ENCODE measurements around the gene MPL.

The MPL gene

DNA sequence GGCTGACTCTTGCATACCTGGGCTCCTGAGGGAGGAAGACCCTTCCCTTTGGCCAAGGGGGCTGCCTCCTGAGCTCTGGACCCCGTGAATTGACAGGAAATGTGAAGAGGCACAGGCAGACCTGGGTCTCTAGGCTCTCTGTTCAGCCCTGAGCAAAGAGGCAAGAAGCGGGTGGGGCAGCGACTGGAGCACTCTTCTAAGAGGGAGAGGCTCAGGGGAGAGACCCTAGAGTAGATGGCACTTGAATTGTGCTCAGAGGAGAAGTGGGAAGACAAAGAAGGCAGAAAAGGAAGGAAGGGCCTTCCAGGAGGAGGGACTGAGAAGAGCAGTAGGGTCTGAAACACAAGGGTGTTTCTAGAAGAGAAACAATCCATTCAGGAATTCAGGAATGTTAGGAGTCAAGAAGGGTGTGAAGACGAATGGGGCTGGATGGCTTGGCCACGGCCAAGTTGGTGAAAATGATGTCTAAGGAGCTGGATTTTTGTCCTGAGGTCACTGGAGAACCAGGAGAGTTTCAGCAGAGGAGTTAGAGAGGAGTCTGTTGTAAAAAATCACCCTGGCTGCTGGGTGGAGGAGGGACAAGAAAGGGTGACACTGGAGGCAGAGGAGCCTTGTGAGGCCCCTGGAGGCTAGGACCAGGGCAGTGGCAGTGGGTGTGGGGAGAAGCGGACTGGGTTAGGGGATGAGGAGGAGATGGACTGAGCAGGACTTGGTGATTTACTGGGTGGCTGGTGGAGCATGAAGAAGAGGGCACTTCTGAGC, 31.5 kb upstream of the MPL start:
- no peak for DNase-seq (ENCODE audit: low read depth in 2 of 2, low spot score in 1 of 2)

DNA sequence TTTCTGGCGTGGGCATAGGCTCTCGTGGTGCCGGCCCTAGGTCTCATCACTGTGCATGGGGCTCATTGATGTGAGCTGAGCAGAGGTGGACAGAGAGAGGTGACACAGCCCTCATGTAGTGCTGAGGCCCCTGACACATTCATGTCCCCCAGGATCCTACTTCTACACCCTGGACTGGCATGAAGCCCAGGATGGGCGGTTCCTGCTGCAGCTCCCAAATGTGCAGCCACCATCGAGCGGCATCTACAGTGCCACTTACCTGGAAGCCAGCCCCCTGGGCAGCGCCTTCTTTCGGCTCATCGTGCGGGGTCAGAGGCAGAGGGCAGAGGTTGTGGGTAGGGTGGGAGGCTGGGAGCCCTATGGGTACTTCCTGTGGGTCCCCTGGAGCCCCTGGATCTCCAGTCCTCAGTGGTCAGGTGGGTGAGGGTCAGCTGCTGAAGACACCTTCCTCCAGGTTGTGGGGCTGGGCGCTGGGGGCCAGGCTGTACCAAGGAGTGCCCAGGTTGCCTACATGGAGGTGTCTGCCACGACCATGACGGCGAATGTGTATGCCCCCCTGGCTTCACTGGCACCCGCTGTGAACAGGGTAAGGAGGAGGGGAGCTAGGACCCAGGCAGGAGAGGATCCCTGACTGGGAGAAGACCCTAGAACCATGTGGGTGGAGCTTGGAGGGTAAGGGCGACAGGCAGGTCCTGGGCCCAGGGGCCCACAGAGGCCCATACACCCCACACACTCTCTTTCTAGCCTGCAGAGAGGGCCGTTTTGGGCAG, 30.7 kb upstream of the MPL start:
- no peak for DNase-seq (ENCODE audit: low read depth in 2 of 2, low spot score in 1 of 2)

DNA sequence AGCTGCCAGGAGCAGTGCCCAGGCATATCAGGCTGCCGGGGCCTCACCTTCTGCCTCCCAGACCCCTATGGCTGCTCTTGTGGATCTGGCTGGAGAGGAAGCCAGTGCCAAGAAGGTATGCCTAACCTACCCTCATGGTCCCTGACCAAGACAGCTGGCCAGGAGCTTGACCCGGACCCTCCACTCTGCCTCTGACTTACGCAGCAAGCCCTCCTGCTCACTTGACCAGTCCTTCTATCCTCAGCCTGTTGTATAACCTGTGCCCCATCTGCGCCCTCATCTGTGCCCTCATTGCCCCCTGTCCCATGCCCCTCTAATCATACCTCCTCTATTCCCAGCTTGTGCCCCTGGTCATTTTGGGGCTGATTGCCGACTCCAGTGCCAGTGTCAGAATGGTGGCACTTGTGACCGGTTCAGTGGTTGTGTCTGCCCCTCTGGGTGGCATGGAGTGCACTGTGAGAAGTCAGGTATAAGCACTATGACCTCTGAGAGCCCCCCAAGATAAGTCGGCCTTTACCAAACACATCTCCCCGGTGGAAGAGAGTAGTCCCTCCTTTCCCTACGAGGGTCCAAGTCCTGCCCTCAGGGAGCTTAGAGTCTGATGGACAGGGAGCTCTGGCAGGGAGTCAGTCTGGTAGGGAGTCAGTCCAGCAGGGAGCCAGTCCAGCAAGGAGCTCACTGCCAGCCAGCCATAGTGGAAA, 30.0 kb upstream of the MPL start:
- no peak for DNase-seq (ENCODE audit: low read depth in 2 of 2, low spot score in 1 of 2)

DNA sequence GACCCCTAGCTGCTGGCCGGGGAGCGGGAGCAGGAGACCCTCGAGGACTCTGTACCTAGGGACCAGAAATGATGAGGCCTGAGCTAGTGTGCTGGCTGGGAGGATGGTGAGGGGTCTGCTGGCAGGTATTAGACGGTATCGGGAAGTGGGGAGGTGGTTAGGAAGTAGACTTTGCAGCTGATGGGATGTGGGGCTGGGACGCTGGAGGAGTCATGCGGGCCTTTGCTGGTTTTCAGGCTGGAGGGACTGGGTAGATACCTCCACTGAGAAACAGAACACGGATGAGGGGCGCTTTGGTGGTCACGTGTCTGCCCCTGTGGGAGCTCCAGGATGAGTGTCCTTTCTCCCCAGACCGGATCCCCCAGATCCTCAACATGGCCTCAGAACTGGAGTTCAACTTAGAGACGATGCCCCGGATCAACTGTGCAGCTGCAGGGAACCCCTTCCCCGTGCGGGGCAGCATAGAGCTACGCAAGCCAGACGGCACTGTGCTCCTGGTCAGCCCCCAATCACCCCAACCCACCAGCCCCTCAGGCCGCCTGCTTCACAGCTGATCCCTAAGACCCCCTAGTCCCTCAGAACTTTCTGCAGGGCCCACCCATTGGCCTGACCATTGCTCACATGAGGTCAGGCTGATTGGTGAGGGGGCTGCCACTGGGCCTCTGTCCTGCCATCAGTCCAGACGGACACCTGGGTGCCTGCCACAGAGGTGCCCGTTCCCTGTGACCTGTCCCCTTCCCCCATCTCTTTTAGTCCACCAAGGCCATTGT, 28.8 kb upstream of the MPL start:
- DNase-seq (ENCODE audit: low read depth in 2 of 2, low spot score in 1 of 2): no peak

DNA sequence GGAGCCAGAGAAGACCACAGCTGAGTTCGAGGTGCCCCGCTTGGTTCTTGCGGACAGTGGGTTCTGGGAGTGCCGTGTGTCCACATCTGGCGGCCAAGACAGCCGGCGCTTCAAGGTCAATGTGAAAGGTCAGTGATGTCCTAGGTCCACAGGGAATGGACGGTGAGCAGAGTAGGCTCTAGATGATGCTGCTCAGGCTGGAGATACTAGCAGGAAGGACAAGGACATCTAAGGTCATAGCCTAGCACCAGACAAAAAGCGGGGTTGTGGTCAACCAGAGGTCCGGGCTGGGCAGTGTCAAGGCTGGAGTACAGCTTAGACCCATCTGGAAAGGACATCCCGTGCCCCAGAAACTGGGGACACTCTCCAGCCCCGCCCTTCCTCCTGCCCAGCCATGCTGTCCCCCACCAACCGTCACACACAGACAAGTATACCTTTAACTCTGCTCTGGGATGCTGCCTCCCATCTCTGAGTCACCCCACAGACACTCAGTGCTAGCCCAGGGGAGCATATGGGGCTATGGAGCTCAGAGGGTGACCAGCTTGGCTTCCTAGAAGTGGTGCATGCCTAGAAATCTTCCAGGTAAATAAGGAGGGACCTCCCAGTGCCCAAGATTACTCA, 28.1 kb upstream of the MPL start:
- no peak for DNase-seq (ENCODE audit: low read depth in 2 of 2, low spot score in 1 of 2)

DNA sequence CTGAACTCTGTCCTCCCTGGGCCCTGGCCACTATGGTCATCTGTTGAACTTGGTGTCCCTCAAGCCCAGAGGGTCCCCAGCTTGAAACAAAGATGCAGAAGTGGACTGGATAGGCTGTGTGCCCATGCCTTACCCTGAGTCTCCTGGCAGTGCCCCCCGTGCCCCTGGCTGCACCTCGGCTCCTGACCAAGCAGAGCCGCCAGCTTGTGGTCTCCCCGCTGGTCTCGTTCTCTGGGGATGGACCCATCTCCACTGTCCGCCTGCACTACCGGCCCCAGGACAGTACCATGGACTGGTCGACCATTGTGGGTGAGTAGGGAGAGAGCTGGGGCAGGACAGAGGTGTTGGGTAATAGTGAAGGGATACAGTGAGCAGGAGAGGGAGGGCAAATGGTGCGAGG, 26.1 kb upstream of the MPL start:
- no peak for DNase-seq (ENCODE audit: low read depth in 2 of 2, low spot score in 1 of 2)

DNA sequence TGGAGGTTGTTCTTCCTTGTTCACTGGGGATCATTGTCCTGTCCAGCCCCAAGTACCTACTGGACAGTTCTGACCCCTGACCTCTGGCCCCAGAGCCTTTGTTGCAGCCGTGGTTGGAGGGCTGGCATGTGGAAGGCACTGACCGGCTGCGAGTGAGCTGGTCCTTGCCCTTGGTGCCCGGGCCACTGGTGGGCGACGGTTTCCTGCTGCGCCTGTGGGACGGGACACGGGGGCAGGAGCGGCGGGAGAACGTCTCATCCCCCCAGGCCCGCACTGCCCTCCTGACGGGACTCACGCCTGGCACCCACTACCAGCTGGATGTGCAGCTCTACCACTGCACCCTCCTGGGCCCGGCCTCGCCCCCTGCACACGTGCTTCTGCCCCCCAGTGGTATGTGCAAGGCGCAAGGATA, 25.4 kb upstream of the MPL start:
- no peak for DNase-seq (ENCODE audit: low read depth in 2 of 2, low spot score in 1 of 2)

DNA sequence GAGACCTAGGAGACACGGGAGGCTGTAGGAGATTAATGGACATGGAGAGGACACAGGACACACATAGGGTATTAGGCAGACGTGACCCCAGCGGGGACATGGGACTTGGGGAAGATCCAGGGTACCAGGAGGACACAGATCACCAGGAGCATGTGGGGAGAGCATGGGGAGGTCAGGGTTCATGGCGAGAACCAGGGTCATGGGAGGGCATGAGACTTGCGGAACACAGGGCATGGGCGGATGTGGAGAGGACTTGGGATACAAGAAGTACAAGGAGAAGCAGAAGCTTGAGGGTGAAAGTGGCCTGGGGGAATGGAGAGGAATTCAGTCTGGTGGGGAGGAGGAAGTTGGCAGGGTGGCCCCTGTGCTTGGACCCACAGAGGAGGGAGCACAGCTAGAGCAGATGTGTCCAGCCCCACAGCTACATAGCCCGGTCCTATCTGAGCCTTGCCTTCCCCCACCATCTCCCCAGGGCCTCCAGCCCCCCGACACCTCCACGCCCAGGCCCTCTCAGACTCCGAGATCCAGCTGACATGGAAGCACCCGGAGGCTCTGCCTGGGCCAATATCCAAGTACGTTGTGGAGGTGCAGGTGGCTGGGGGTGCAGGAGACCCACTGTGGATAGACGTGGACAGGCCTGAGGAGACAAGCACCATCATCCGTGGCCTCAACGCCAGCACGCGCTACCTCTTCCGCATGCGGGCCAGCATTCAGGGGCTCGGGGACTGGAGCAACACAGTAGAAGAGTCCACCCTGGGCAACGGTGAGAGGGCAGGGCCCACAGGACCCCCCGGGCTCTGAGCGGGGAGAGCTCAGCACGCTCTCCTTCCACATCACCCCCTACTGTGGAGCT, 24.7 kb upstream of the MPL start:
- DNase-seq (ENCODE audit: low read depth in 2 of 2, low spot score in 1 of 2): no peak

DNA sequence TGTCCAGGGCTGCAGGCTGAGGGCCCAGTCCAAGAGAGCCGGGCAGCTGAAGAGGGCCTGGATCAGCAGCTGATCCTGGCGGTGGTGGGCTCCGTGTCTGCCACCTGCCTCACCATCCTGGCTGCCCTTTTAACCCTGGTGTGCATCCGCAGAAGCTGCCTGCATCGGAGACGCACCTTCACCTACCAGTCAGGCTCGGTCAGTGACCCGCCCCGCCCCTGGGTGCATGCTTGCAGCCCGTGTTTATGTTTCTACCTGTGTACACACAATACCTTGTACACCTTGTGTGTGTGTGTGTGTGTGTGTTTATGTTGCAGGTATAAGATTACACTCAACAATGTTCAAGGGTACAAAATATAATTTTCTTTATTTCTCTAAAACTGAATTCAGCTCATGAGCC, 23.8 kb upstream of the MPL start:
- DNase-seq (ENCODE audit: low read depth in 2 of 2, low spot score in 1 of 2): no peak

DNA sequence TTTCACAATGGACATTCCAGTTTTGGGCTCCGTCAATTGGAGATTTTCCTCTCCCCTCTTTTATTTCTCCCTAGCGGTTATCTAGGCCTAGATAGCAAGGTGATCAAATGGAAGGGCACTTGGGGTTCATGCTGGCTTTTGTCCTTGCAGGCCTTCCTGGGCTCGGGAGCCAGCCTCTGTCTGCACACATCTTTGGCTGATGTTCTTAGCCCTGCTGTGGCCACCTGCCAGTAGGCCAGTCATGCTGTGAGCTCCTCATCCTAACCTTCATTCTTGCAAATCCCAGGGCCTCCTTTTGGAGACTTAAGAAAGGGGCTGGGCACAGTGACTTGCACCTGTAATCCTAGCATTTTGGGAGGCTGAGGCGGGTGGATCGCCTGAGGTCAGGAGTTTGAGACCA, 23.4 kb upstream of the MPL start:
- no peak for DNase-seq (ENCODE audit: low read depth in 2 of 2, low spot score in 1 of 2)

DNA sequence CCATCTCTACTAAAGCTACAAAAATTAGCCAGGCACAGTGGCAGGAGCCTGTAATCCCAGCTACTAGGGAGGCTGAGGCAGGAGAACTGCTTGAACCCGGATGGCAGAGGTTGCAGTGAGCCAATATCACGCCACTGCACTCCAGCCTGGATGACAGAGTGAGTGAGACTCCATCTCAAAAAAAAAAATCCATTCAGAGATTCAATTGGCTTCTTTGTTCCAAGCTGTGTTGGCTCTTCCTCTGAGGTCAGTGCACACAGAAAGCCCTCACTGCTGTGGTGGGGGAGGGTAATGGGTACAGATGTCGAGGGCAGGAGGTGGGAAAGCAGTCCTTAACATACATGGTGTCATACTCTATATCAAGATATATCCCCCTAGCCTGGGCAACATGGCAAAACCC, 22.1 kb upstream of the MPL start:
- DNase-seq (ENCODE audit: low read depth in 2 of 2, low spot score in 1 of 2): no peak

DNA sequence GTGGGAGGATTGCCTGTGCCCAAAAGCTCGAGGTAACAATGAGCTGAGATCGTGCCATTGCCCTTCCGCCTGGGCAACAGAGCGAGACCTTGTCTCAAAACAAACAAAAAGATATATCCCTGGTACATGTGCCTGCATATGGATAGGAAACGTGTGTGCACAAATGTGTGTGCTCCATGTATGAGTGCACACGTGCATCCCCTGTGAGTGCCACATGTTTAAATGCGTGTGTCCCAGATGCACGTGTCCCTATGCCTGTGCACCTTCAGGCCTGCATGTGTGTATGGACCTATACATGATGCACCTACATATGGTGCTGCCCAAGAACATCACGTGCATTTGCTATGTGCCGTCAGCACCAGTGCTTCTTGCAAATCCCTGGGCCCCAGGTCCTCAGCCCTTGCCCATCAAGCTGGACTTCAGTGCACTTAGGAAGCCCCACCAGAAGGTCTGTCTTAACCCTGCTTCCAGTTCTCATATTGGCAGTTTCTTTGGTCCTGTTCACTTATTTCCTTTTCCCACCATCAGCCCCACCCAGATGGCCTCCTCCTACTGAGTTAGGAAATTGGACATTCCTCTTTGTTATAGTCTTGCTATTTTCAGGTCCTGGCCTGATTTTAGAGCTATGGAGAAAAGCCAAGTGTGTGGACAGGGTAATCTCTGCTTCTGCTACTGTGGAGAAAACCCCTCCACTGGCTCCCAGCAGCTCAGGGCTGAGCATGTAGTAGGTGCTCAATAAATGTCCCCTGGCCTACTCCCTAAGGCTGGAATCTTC, 21.5 kb upstream of the MPL start:
- no peak for DNase-seq (ENCODE audit: low read depth in 2 of 2, low spot score in 1 of 2)

DNA sequence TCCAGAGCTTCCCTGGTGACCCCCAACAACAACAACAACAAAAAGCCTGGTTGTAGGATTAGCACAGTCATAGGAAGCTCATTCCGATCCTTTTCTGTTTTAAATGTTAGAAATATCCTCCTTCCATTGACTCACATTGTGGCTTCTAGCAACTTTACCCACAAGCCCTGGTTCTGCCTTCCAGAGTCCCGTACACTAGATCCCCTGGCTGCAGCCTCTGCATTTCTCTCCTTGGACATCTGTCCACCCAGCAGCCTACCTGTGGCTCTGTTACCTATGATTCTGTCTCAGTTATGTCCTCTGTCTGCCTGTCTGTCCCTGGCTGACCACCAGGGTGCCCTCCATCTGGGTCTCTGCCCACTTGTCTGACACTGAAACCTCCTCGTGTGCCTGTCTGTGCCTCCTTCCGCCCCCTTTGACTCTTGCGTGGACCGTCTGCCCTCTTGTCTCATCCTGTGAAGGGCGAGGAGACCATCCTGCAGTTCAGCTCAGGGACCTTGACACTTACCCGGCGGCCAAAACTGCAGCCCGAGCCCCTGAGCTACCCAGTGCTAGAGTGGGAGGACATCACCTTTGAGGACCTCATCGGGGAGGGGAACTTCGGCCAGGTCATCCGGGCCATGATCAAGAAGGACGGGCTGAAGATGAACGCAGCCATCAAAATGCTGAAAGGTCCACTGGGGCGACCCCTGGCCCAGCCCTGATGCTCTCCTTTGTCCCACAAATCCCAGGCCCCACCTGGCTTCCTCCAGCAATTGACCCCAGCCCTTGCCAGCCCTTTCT, 20.7 kb upstream of the MPL start:
- DNase-seq (ENCODE audit: low read depth in 2 of 2, low spot score in 1 of 2): no peak

DNA sequence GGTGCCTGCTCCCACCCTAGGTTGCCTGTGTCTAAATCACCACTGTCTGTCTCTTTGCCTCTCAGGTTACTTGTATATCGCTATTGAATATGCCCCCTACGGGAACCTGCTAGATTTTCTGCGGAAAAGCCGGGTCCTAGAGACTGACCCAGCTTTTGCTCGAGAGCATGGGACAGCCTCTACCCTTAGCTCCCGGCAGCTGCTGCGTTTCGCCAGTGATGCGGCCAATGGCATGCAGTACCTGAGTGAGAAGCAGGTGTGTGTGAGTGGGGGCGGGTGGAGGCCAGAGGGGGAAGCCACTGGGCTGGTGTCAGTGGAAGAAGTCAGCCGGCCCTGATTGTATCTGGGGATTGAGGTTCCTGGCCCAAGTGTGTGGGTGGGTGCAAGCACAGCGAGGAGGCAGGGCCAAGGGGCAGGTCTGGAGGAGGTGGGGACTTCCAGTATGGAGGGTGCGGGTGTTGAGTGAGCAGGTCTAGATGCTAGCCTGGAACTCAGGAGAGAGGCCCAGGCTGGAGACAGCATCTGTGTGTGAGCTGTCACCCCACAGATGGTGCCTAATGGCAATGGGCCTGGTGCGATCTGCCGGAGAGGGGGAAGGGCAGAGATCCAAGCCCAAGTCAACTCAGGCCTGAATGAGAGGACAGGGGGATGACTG, 19.7 kb upstream of the MPL start:
- no peak for DNase-seq (ENCODE audit: low read depth in 2 of 2, low spot score in 1 of 2)

DNA sequence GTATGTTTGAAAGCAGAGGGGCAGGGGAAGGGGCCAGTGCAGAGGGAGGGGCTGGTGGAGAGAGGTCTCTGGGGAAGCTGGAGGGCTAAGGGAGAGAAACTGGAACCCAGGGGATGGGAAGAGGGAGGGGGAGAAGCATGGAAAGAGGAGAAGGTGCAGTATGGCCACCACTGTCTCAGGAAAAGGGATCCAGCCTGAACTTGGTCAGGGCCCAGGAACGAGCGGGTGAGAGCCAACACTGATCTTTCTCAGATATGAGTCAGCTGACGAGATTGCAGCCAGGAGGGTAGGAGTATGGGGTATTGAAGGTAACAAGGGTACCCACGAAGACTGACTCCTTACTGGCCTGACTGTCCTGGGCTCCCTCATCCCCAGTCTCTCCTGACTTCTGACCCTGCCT, 18.8 kb upstream of the MPL start:
- no peak for DNase-seq (ENCODE audit: low read depth in 2 of 2, low spot score in 1 of 2)

DNA sequence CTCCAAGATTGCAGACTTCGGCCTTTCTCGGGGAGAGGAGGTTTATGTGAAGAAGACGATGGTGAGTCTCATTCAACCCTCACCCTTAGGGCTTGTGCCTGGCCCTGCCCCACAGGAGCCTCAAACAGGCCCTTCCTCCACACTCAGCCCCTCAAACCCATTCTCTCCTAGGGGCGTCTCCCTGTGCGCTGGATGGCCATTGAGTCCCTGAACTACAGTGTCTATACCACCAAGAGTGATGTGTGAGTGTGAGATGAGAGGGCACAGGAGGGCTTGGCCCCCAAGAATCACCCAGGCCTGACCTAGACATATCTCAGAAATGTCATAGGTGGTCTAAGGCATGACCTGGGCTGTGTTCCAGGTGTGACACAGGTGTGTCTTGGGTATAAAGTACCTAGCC, 18.3 kb upstream of the MPL start:
- no peak for DNase-seq (ENCODE audit: low read depth in 2 of 2, low spot score in 1 of 2)

DNA sequence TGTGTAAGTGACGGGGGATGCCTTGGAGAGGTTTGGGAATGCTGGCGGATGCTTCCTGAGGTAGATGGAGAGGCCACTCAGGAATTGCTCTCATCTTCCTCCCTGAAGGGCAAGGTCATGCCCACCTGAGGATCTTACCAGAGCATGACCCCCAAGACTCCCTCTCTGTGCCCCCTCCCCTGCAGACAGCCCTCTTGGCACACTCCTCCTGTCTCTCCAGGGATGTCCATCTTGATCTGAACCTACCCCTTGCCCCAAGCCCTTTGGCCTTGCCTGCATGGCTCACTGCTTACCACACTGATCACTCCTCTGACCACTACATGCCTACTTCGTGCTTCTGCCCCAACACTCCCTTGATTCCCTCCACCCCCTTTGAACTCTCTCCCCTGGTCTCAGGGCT, 17.9 kb upstream of the MPL start:
- DNase-seq (ENCODE audit: low read depth in 2 of 2, low spot score in 1 of 2): no peak

DNA sequence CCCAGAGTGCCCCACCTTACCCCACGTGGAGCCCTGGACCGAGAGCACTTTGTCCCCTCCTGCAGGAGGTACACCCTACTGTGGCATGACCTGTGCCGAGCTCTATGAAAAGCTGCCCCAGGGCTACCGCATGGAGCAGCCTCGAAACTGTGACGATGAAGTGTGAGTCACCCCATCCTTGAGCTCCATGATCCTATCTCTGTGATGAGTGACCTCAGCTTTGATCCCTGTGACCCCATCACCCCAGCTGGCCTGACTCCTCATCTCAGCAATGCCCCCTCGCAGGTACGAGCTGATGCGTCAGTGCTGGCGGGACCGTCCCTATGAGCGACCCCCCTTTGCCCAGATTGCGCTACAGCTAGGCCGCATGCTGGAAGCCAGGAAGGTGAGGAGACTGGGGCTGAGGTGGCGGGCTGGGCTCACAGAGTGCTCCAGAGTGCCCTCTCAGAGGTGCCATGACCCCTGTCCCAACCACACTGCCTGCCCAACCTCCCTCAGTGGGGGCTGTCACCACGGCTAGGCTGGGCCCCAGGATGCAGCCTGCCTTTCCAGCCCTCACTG, 16.2 kb upstream of the MPL start:
- DNase-seq (ENCODE audit: low read depth in 2 of 2, low spot score in 1 of 2): no peak

All from stimulated activated CD8-positive, alpha-beta memory T cell treated with anti-CD3 and anti-CD28 coated beads, Interleukin-4, amount 100 ng/mL, for 1 hour (primary cell).